IMR-90 (cell line): ENCODE data around the gene ST6GALNAC5. TPM values are rescaled to one million over a fixed set of nuclear protein-coding genes. Genes with fewer than 3 reads are reported as not detected.

Experiments used
- ATAC-seq: fragments of 200-7000 bp; cut with Tn5 transposase; 2 replicates; pipeline ENCODE4 v1.9.1; 2020; ENCODE audit warnings: low read depth, mild to moderate bottlenecking, moderate library complexity
- BruUV-seq: library from RNA; stranded (reverse); fragments of 400-500 nt; replicated peaks from 2 replicates; lab custom pipeline; 2021; lab: Mats Ljungman, UMichigan
- CTCF ChIA-PET: fragments of 300-600 bp; formaldehyde crosslinking; extraction: SDS; loops from one replicate; lab custom pipeline; 2021; ENCODE audit warnings: antibody characterized with exemption; lab: Yijun Ruan, JAX
- POLR2A ChIA-PET: fragments of 300-600 bp; sonication (Branson Sonifier 250); formaldehyde crosslinking; loops from one replicate; lab custom pipeline; 2022; ENCODE audit warnings: antibody characterized with exemption; ENCODE audit not compliant: unreplicated experiment; lab: Charles Lee
- DNase-seq: peaks from one replicate; pipeline ENCODE4 v3.0.0; 2013
- H2AFZ ChIP-seq: replicated peaks from 2 replicates; pipeline ENCODE3; 2013; ENCODE audit warnings: low read length, mild to moderate bottlenecking; ENCODE audit not compliant: poor library complexity
- H2AK5ac ChIP-seq: 2 replicates; pipeline ENCODE4 v1.6.1; 2013; ENCODE audit warnings: low read depth, low read length, inconsistent platforms
- H2AK9ac ChIP-seq: replicated peaks from 2 replicates; pipeline ENCODE3; 2013; ENCODE audit warnings: mild to moderate bottlenecking, low read depth, low read length, moderate library complexity; ENCODE audit not compliant: poor library complexity
- H2BK120ac ChIP-seq: 2 replicates; pipeline ENCODE4 v1.6.1; 2013; ENCODE audit warnings: low read depth, low read length, inconsistent platforms
- H2BK15ac ChIP-seq: 3 replicates; pipeline ENCODE4 v1.6.1; 2013; ENCODE audit warnings: low read depth, low read length, inconsistent platforms
- H2BK20ac ChIP-seq: 2 replicates; pipeline ENCODE4 v1.6.1; 2013; ENCODE audit warnings: low read depth, mild to moderate bottlenecking, inconsistent platforms, low read length, moderate library complexity
- H2BK5ac ChIP-seq: 2 replicates; pipeline ENCODE4 v1.6.1; 2013; ENCODE audit warnings: mild to moderate bottlenecking, low read depth, low read length, inconsistent platforms; ENCODE audit not compliant: poor library complexity, severe bottlenecking
- H3K14ac ChIP-seq: replicated peaks from 2 replicates; pipeline ENCODE4 v1.6.1; 2013; ENCODE audit warnings: low read depth, low read length, inconsistent platforms
- H3K18ac ChIP-seq: 2 replicates; pipeline ENCODE4 v1.6.1; 2013; ENCODE audit warnings: low read depth, low read length, control low read depth
- H3K23ac ChIP-seq: 2 replicates; pipeline ENCODE4 v1.6.1; 2013; ENCODE audit warnings: low read depth, low read length, inconsistent platforms
- H3K27ac ChIP-seq: 2 replicates; pipeline ENCODE4 v1.5.1; 2013; ENCODE audit warnings: mild to moderate bottlenecking, control low read depth, low read length; ENCODE audit not compliant: insufficient read depth
- H3K27me3 ChIP-seq: 2 replicates; pipeline ENCODE4 v1.6.1; 2013; ENCODE audit warnings: low read length; ENCODE audit not compliant: control insufficient read depth, insufficient read depth
- H3K36me3 ChIP-seq: 2 replicates; pipeline ENCODE4 v1.6.1; 2013; ENCODE audit warnings: low read length, mixed read lengths; ENCODE audit not compliant: control insufficient read depth, insufficient read depth
- H3K4ac ChIP-seq: 2 replicates; pipeline ENCODE4 v1.6.1; 2013; ENCODE audit warnings: low read depth, low read length, inconsistent platforms
- H3K4me1 ChIP-seq: 2 replicates; pipeline ENCODE4 v1.6.1; 2013; ENCODE audit warnings: low read length, mixed read lengths; ENCODE audit not compliant: control insufficient read depth, insufficient read depth
- H3K4me2 ChIP-seq: 2 replicates; pipeline ENCODE4 v1.6.1; 2013; ENCODE audit warnings: low read depth, mild to moderate bottlenecking, control low read depth, low read length, moderate library complexity
- H3K4me3 ChIP-seq: 2 replicates; pipeline ENCODE4 v1.5.1; 2013; ENCODE audit warnings: low read depth, mild to moderate bottlenecking, control low read depth, low read length, moderate library complexity; ENCODE audit not compliant: insufficient read depth
- H3K56ac ChIP-seq: 2 replicates; pipeline ENCODE4 v1.6.1; 2013; ENCODE audit warnings: low read length, inconsistent platforms; ENCODE audit not compliant: insufficient read depth; ENCODE audit errors: extremely low read depth
- H3K79me1 ChIP-seq, 2 experiments: 2 replicates each; pipeline ENCODE4 v1.6.1; 2013; ENCODE audit warnings: low read length in 2 of 2, inconsistent platforms in 1 of 2, low read depth in 1 of 2
- H3K9ac ChIP-seq: 2 replicates; pipeline ENCODE4 v1.6.1; 2013; ENCODE audit warnings: low read depth, low read length, control low read depth
- H3K9me1 ChIP-seq: 2 replicates; pipeline ENCODE4 v1.6.1; 2013; ENCODE audit warnings: low read length, inconsistent platforms; ENCODE audit not compliant: insufficient read depth
- H3K9me3 ChIP-seq: 2 replicates; pipeline ENCODE4 v1.6.1; 2013; ENCODE audit warnings: low read length; ENCODE audit not compliant: control insufficient read depth, insufficient read depth
- H4K20me1 ChIP-seq: 2 replicates; pipeline ENCODE4 v1.6.1; 2013; ENCODE audit warnings: low read length, inconsistent platforms; ENCODE audit not compliant: insufficient read depth
- H4K5ac ChIP-seq: 2 replicates; pipeline ENCODE4 v1.6.1; 2013; ENCODE audit warnings: mild to moderate bottlenecking, low read depth, low read length, control low read depth
- H4K8ac ChIP-seq, 2 experiments: 2 replicates each; pipeline ENCODE4 v1.6.1; 2013; ENCODE audit warnings: low read depth in 2 of 2, low read length in 2 of 2, control low read depth in 1 of 2, inconsistent platforms in 1 of 2
- H4K91ac ChIP-seq: 2 replicates; pipeline ENCODE4 v1.6.1; 2013; ENCODE audit warnings: low read depth, low read length, inconsistent platforms; ENCODE audit not compliant: insufficient read depth
- RCOR1 ChIP-seq: IDR thresholded peaks from 2 replicates; pipeline ENCODE4 v1.6.1; 2012; ENCODE audit warnings: mild to moderate bottlenecking, low read length, improper control_type of control experiment; ENCODE audit not compliant: insufficient replicate concordance
- SMC3 ChIP-seq: fragments of 150-350 bp; IDR thresholded peaks from 2 replicates; pipeline ENCODE4 v1.6.1; 2016; ENCODE audit warnings: low read depth, mild to moderate bottlenecking, antibody characterized with exemption, low read length, moderate library complexity
- WGBS, 2 experiments: methylation state at CpG; one replicate each; pipeline versions ENCODE4 v1.1.5 to v1.1.7; 2013; ENCODE audit warnings: missing lambda C conversion rate in 2 of 2; ENCODE audit not compliant: insufficient read length in 1 of 2; ENCODE audit errors: extremely low coverage in 2 of 2; 5-methylcytosine and 5-hydroxymethylcytosine counted together
- dilution Hi-C: fragments of 300-500 bp; cut with HindIII; formaldehyde crosslinking; loops from one replicate; pipeline ENCODE4 v1.14.3; 2018; ENCODE audit warnings: low sequenced_read_pairs; ENCODE audit not compliant: unreplicated experiment
- in situ Hi-C: fragments of 300-500 bp; cut with MboI; formaldehyde crosslinking; loops from 3 replicates; pipeline ENCODE4 v1.14.3; 2019; ENCODE audit warnings: low sequenced_read_pairs, inconsistent platforms, mixed read lengths
- intact Hi-C: fragments of 100-400 bp; cut with micrococcal nuclease; formaldehyde crosslinking; loops from 2 replicates; pipeline ENCODE4 v1.10.0; 2022
- polyA plus RNA-seq, 3 experiments: library from polyadenylated mRNA; depleted of rRNA; stranded (reverse); fragments of >200 nt; gene quantifications; 2 replicates each; pipeline ENCODE4 v1.2.3, GENCODE V29; 2012; ENCODE audit warnings: low replicate concordance in 1 of 3
- total RNA-seq: library from RNA; depleted of rRNA; stranded (reverse); fragments of >200 nt; gene quantifications from 2 replicates; pipeline ENCODE4 v1.2.3, GENCODE V29; 2012

ST6GALNAC5 gene
- total and polyA plus RNA-seq, 2 of the 4 experiments (the other 2 are of a cell fraction), result 3.4 to 4.0 TPM

GRCh38 chr1:77026640-77027039, 159.4 kb downstream of the ST6GALNAC5 start:
- ChIA-PET POLR2A (no interaction called here), CTCF (no interaction called here)
- Histone ChIP-seq H2AFZ (no peak overlapping the region), H3K79me1 (no peaks in the 10 kb centered on the region), H3K14ac (no peak overlapping the region), H3K36me3 (no peaks in the 10 kb centered on the region), H2AK9ac (no peak overlapping the region), H3K9ac (no peak overlapping the region), H3K27me3 (peaks cover 25% of the 10 kb centered on the region), H3K4ac (no peak overlapping the region), H3K18ac (no peak overlapping the region), H3K4me2 (no peak overlapping the region), H2BK20ac (no peak overlapping the region), H3K4me3 (no peak overlapping the region), H3K56ac (no peak overlapping the region), H3K9me1 (no peaks in the 10 kb centered on the region), H3K9me3 (no peaks in the 10 kb centered on the region), H4K8ac (no peak overlapping the region), H3K27ac (no peak overlapping the region), H2BK15ac (no peak overlapping the region), H4K91ac (no peak overlapping the region), H4K5ac (no peak overlapping the region), H2AK5ac (no peak overlapping the region), H3K4me1 (no peaks in the 10 kb centered on the region), H2BK120ac (no peak overlapping the region), H3K23ac (no peak overlapping the region), H2BK5ac (no peak overlapping the region), H4K20me1 (no peaks in the 10 kb centered on the region; the same call in 1 of the 2 replicates)
- DNase-seq (no peak), ATAC-seq (no peak)
- no CpG with 5 or more reads among the region's 1 CpG for WGBS, 2 experiments
- intact Hi-C loops (no loop called here), in situ Hi-C loops (no loop called here), dilution Hi-C loops (no loop called here)
- no peak for TF ChIP-seq SMC3
- TF ChIP-seq RCOR1, result no peak
- no TSS peak for BruUV-seq
